Measurements from ENCODE around the gene C16orf74.

DNA sequence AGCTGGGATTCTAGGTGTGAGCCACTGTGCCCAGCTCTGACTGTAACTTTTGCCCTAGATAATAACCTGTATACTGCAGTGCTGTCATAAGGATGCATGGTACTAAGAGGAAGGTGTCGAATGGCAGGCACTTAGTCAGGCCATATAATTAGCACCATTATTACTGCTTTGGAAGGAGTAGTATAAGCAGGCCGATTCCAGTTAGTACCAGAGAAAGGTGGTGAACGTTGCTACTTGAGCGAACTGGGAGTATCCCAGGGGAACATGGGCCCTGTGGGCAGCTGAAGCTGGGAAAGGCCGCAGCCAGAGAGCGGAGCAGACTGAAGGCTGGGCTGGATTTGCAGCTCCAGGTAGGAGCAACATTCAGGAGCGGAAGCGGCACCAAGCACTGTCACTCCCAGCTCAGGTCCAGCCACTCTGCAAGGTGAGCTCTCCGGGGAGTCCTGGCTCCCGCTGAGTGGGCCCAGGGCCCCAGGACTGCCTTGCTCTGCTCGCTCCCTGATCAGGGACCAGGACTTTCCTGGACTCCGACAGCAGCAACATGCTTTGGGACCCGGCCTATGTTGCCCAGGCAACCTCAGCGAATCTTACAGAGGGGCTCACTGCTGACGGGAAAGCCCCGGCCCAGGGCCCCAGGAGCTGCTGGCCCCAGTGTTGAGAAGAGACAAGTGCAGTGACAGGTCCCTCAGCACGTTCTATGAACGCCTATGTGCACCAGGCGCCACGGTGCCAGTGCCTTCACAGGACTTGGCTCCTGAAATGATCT, 28.6 kb downstream of the C16orf74 start:
- TF ChIP-seq, protein P1, sequence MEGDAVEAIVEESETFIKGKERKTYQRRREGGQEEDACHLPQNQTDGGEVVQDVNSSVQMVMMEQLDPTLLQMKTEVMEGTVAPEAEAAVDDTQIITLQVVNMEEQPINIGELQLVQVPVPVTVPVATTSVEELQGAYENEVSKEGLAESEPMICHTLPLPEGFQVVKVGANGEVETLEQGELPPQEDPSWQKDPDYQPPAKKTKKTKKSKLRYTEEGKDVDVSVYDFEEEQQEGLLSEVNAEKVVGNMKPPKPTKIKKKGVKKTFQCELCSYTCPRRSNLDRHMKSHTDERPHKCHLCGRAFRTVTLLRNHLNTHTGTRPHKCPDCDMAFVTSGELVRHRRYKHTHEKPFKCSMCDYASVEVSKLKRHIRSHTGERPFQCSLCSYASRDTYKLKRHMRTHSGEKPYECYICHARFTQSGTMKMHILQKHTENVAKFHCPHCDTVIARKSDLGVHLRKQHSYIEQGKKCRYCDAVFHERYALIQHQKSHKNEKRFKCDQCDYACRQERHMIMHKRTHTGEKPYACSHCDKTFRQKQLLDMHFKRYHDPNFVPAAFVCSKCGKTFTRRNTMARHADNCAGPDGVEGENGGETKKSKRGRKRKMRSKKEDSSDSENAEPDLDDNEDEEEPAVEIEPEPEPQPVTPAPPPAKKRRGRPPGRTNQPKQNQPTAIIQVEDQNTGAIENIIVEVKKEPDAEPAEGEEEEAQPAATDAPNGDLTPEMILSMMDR (IDR thresholded peaks at IDR 0.05), result no peak
- no peak for TF ChIP-seq POLR2A (IDR thresholded peaks at IDR 0.05)
